ENCODE measurements around the gene ROCK2. TPM values are rescaled to one million over a fixed set of nuclear protein-coding genes. Genes with fewer than 3 reads are reported as not detected.

Gene ROCK2
- total and polyA plus RNA-seq, 2 donors (not counting 1 experiment from before 2014, with no cell fraction given), result 32.0 to 58.1 TPM

DNA sequence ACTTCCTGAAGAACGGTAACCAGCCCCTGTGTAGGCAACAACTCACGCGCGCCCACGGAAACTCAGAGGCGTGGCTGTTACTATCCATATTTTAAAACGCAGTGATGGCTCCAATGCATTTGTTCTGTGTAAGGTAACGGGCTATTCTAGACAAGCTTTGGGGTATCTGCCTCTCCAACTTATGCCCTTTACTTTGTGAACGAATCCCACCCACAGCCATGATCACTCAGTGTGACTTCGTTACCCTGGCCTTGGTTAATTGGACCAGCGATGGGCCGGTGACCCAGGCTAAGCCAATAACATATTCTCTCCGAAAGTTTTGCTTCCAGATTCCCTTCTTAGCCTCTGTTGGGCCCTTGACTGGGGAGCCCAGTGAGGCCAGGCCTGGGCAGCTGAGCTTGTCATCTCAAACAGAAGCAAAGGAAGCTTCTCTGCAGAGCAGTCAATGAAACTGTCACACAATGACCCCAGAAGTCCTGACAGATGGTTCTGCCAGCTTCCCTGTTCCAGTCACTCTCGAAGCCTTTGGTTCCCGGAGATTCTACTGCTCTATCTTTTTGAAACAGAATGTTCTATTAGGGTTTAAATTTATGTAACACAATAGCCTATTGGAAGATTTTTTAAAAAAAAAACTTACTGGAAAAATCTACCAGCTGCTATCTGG is 30.7 kb upstream of the ROCK2 start:
- Histone ChIP-seq H3K9ac (ENCODE audit: insufficient read depth, low read length) (peak overlapping the region; percentile 52), H3K4me2 (ENCODE audit: extremely low read depth, insufficient read depth, low read length) (peak overlapping the region; percentile 26), H4K20me1 (ENCODE audit: control insufficient read depth, extremely low read depth, insufficient read depth, low read length) (no peaks in the 10 kb centered on the region), H3K4me3 (replicated peaks in 1 of 4; ENCODE audit: control extremely low read depth in 1 of 4, insufficient read depth in 1 of 4, low read depth in 3 of 4, low read length in 4 of 4) (no peak overlapping the region), H3K9me3 (ENCODE audit: control insufficient read depth, insufficient read depth, low read depth, low read length) (no peaks in the 10 kb centered on the region), H2AFZ (ENCODE audit: low read length) (peak overlapping the region; percentile 14), H3K79me2 (ENCODE audit: control insufficient read depth, insufficient read depth, low read length) (no peaks in the 10 kb centered on the region), H3K36me3 (ENCODE audit: control insufficient read depth, insufficient read depth, low read length) (no peaks in the 10 kb centered on the region), H3K27ac (ENCODE audit: insufficient read depth, low read length) (peak overlapping the region; percentile 92), H3K27me3 (ENCODE audit: control insufficient read depth, insufficient read depth, low read length) (no peaks in the 10 kb centered on the region), H3K4me1 (ENCODE audit: control insufficient read depth, extremely low read depth, insufficient read depth, low read length) (peaks cover 33% of the 10 kb centered on the region)
- TF ChIP-seq EZH2 (IDR thresholded peaks at IDR 0.05; ENCODE audit: low read length, missing control alignments) (no peak), CTCF (conservative IDR thresholded peaks at IDR 0.05 in 1 of 2, IDR thresholded peaks at IDR 0.05 in 1 of 2; ENCODE audit: low read depth in 1 of 2, low read length in 2 of 2) (no peak)
- DNase-seq (ENCODE audit: low read depth in 2 of 2), result peak in 1 of 2 donors; percentile 41

- H3K4me1 ChIP-seq (ENCODE audit: control insufficient read depth, extremely low read depth, insufficient read depth, low read length), result peaks cover 23% of the 10 kb centered on the region
- H4K20me1 ChIP-seq (ENCODE audit: control insufficient read depth, extremely low read depth, insufficient read depth, low read length), result no peaks in the 10 kb centered on the region
- H3K9ac ChIP-seq (ENCODE audit: insufficient read depth, low read length), result no peak overlapping the region
- no peak overlapping the region for H3K4me2 ChIP-seq (ENCODE audit: extremely low read depth, insufficient read depth, low read length)
- H3K9me3 ChIP-seq (ENCODE audit: control insufficient read depth, insufficient read depth, low read depth, low read length), result no peaks in the 10 kb centered on the region
- no peaks in the 10 kb centered on the region for H3K36me3 ChIP-seq (ENCODE audit: control insufficient read depth, insufficient read depth, low read length)
- H3K27ac ChIP-seq (ENCODE audit: insufficient read depth, low read length), result no peak overlapping the region
- DNase-seq (ENCODE audit: low read depth in 2 of 2), result no peak
- TF ChIP-seq CTCF (conservative IDR thresholded peaks at IDR 0.05 in 1 of 2, IDR thresholded peaks at IDR 0.05 in 1 of 2; ENCODE audit: low read depth in 1 of 2, low read length in 2 of 2) (no peak), EZH2 (IDR thresholded peaks at IDR 0.05; ENCODE audit: low read length, missing control alignments) (no peak)
- no peak overlapping the region for H3K4me3 ChIP-seq (replicated peaks in 1 of 4; ENCODE audit: control extremely low read depth in 1 of 4, insufficient read depth in 1 of 4, low read depth in 3 of 4, low read length in 4 of 4)
- H3K27me3 ChIP-seq (ENCODE audit: control insufficient read depth, insufficient read depth, low read length), result no peaks in the 10 kb centered on the region
- H2AFZ ChIP-seq (ENCODE audit: low read length), result no peak overlapping the region
- no peaks in the 10 kb centered on the region for H3K79me2 ChIP-seq (ENCODE audit: control insufficient read depth, insufficient read depth, low read length)
Measured at GRCh38 chr2:11373096-11373495, 28.7 kb upstream of the ROCK2 start.

DNA sequence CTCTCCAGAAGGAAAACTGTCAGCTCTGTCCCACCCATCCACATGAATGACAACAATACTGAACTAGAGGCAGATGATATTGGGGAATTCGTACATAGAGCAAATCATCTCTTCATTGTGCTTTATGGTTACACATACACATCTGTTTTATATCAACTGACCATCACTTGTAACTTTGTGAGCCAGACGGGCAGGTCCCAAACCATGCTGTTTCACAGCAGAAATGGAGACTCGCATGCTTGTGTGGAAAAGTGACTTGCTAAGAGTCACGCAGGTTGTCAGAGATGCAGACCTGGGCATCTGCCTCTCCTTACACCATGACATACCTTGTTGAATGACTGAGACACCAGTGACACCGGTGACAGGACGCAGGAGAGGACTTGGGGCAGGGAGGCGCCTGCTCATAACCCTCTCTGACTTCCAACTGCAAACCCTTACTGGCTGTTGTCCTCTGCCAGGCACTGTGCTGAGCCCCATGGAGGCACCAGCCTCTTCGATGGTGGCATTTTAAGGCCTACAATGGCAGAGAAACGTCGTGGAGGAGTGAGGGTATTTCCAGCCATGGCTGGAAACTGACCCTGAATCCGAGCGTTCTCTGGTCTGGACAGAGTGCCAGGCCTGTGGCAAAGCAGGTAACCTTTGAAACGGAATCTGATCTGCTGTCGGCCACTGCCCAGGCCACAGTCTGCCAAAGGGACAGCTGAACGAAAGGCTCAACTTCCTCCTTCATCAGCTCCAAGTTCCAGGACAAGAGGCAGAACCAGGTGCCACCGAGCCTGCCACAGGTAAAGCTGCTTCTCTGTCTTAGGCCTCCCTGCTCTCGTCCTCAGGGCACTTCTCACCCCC is 26.9 kb upstream of the ROCK2 start:
- H3K36me3 ChIP-seq (ENCODE audit: control insufficient read depth, insufficient read depth, low read length), result no peaks in the 10 kb centered on the region
- H3K4me1 ChIP-seq (ENCODE audit: control insufficient read depth, extremely low read depth, insufficient read depth, low read length), result peaks cover 22% of the 10 kb centered on the region
- no peak for DNase-seq (ENCODE audit: low read depth in 2 of 2)
- H3K79me2 ChIP-seq (ENCODE audit: control insufficient read depth, insufficient read depth, low read length), result no peaks in the 10 kb centered on the region
- H3K9me3 ChIP-seq (ENCODE audit: control insufficient read depth, insufficient read depth, low read depth, low read length), result no peaks in the 10 kb centered on the region
- TF ChIP-seq EZH2 (IDR thresholded peaks at IDR 0.05; ENCODE audit: low read length, missing control alignments) (no peak), CTCF (conservative IDR thresholded peaks at IDR 0.05 in 1 of 2, IDR thresholded peaks at IDR 0.05 in 1 of 2; ENCODE audit: low read depth in 1 of 2, low read length in 2 of 2) (no peak)
- H3K9ac ChIP-seq (ENCODE audit: insufficient read depth, low read length), result no peak overlapping the region
- H3K4me3 ChIP-seq (replicated peaks in 1 of 4; ENCODE audit: control extremely low read depth in 1 of 4, insufficient read depth in 1 of 4, low read depth in 3 of 4, low read length in 4 of 4), result no peak overlapping the region
- no peak overlapping the region for H3K27ac ChIP-seq (ENCODE audit: insufficient read depth, low read length)
- H3K4me2 ChIP-seq (ENCODE audit: extremely low read depth, insufficient read depth, low read length), result no peak overlapping the region
- no peak overlapping the region for H2AFZ ChIP-seq (ENCODE audit: low read length)
- H4K20me1 ChIP-seq (ENCODE audit: control insufficient read depth, extremely low read depth, insufficient read depth, low read length), result no peaks in the 10 kb centered on the region
- H3K27me3 ChIP-seq (ENCODE audit: control insufficient read depth, insufficient read depth, low read length), result no peaks in the 10 kb centered on the region
